ENCODE data around the gene HS3ST6. TPM values are rescaled to one million over a fixed set of nuclear protein-coding genes. Genes with fewer than 3 reads are reported as not detected.
A peak's percentile ranks its signal among the peaks of the same experiment; 100 is the strongest.

Gene HS3ST6
- total RNA-seq, 1 experiment from 2014 or later = not detected

GRCh38 chr16:1913327-1914083 is 4.7 kb downstream of the HS3ST6 start:
- Histone ChIP-seq H3K27ac (ENCODE audit: low read depth, low read length) (no peak overlapping the region; the same call in 1 of the 2 replicates), H3K9ac (ENCODE audit: low read length) (no peak overlapping the region), H3K4me1 (ENCODE audit: control insufficient read depth in 1 of 2, insufficient read depth in 2 of 2, low read length in 2 of 2) (peaks cover 17 to 19% of the 10 kb centered on the region in 2 experiments), H3K4me3 (replicated peaks in 1 of 2; ENCODE audit: low read depth in 1 of 2, low read length in 2 of 2) (no peak overlapping the region), H3K9me2 (ENCODE audit: insufficient read depth) (no peaks in the 10 kb centered on the region), H3K79me2 (ENCODE audit: insufficient read depth, low read length) (no peaks in the 10 kb centered on the region), H3K36me3 (ENCODE audit: control insufficient read depth in 1 of 2, insufficient read depth in 2 of 2, low read length in 2 of 2) (no peaks in the 10 kb centered on the region), H2AFZ (ENCODE audit: low read depth, low read length, poor library complexity, severe bottlenecking) (no peak overlapping the region), H3K9me3 (ENCODE audit: control insufficient read depth in 1 of 2, insufficient read depth in 1 of 2, low read depth in 1 of 2, low read length in 2 of 2) (no peaks in the 10 kb centered on the region), H3K4me2 (ENCODE audit: low read length) (peak overlapping the region; percentile 59), H4K20me1 (ENCODE audit: insufficient read depth) (no peaks in the 10 kb centered on the region), H3K27me3 (ENCODE audit: insufficient read depth, low read length) (no peaks in the 10 kb centered on the region)
- ATAC-seq = peak; percentile 54; the same call in 1 of the 2 replicates
- CTCF ChIA-PET = no interaction called here
- intact Hi-C loops (cut with micrococcal nuclease) = no loop called here
- RAD21 ChIA-PET (ENCODE audit: low non-redundant PET in 1 of 2, low total read pairs in 2 of 2, uncharacterized antibody in 2 of 2, unreplicated experiment in 2 of 2) = no interaction called here
- TF ChIP-seq JUND (IDR thresholded peaks at IDR 0.05) (no peak), POLR2A (IDR thresholded peaks at IDR 0.05; ENCODE audit: borderline replicate concordance, extremely low read depth, insufficient read depth, insufficient read length) (no peak), EZH2phosphoT487 (IDR thresholded peaks at IDR 0.05; ENCODE audit: borderline replicate concordance) (no peak), RAD21 (IDR thresholded peaks at IDR 0.05; ENCODE audit: low read depth) (no peak), EGR1 (IDR thresholded peaks at IDR 0.05; ENCODE audit: low read depth) (no peak), ELF1 (IDR thresholded peaks at IDR 0.05; ENCODE audit: borderline replicate concordance, low read depth) (no peak), POLR2AphosphoS5 (IDR thresholded peaks at IDR 0.05; ENCODE audit: low read depth, low read length) (no peak), EZH2 (IDR thresholded peaks at IDR 0.05) (no peak), YY1 (IDR thresholded peaks at IDR 0.05; ENCODE audit: extremely low read depth, insufficient replicate concordance, low read depth, low read length) (no peak), SRF (IDR thresholded peaks at IDR 0.05; ENCODE audit: low read depth) (no peak), CBX3 (IDR thresholded peaks at IDR 0.05; ENCODE audit: low read depth) (no peak), FOSL1 (IDR thresholded peaks at IDR 0.05; ENCODE audit: low read depth) (no peak), TCF7L2 (IDR thresholded peaks at IDR 0.05; ENCODE audit: borderline replicate concordance, extremely low read depth, insufficient read depth, insufficient read length) (no peak), SIN3A (IDR thresholded peaks at IDR 0.05; ENCODE audit: low read depth) (no peak)
- TF ChIP-seq, protein P1, sequence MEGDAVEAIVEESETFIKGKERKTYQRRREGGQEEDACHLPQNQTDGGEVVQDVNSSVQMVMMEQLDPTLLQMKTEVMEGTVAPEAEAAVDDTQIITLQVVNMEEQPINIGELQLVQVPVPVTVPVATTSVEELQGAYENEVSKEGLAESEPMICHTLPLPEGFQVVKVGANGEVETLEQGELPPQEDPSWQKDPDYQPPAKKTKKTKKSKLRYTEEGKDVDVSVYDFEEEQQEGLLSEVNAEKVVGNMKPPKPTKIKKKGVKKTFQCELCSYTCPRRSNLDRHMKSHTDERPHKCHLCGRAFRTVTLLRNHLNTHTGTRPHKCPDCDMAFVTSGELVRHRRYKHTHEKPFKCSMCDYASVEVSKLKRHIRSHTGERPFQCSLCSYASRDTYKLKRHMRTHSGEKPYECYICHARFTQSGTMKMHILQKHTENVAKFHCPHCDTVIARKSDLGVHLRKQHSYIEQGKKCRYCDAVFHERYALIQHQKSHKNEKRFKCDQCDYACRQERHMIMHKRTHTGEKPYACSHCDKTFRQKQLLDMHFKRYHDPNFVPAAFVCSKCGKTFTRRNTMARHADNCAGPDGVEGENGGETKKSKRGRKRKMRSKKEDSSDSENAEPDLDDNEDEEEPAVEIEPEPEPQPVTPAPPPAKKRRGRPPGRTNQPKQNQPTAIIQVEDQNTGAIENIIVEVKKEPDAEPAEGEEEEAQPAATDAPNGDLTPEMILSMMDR (IDR thresholded peaks at IDR 0.05 in 2 of 3, conservative IDR thresholded peaks at IDR 0.05 in 1 of 3; ENCODE audit: borderline replicate concordance in 1 of 3, insufficient read depth in 1 of 3, low read depth in 2 of 3, low read length in 2 of 3) = no peak
- TF ChIP-seq, protein P2, sequence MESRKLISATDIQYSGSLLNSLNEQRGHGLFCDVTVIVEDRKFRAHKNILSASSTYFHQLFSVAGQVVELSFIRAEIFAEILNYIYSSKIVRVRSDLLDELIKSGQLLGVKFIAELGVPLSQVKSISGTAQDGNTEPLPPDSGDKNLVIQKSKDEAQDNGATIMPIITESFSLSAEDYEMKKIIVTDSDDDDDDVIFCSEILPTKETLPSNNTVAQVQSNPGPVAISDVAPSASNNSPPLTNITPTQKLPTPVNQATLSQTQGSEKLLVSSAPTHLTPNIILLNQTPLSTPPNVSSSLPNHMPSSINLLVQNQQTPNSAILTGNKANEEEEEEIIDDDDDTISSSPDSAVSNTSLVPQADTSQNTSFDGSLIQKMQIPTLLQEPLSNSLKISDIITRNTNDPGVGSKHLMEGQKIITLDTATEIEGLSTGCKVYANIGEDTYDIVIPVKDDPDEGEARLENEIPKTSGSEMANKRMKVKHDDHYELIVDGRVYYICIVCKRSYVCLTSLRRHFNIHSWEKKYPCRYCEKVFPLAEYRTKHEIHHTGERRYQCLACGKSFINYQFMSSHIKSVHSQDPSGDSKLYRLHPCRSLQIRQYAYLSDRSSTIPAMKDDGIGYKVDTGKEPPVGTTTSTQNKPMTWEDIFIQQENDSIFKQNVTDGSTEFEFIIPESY (IDR thresholded peaks at IDR 0.05; ENCODE audit: extremely low read depth, insufficient replicate concordance, low read length) = no peak
- no peak for DNase-seq (ENCODE audit: low read depth, low spot score)
- BruUV-seq (replicated peaks) = no TSS peak
- POLR2A ChIA-PET = interaction anchor here (0.5 kb wide), 1 partner anchor 16 kb away, joined by 3 read pairs; no protein-coding TSS in a partner anchor
